NCI-H1436 (cell line): ENCODE data around the gene ZACN.

ENCODE experiments used
- DNase-seq: peaks from one replicate; lab custom pipeline; 2025; lab: John Stamatoyannopoulos, UW

Gene ZACN

DNA sequence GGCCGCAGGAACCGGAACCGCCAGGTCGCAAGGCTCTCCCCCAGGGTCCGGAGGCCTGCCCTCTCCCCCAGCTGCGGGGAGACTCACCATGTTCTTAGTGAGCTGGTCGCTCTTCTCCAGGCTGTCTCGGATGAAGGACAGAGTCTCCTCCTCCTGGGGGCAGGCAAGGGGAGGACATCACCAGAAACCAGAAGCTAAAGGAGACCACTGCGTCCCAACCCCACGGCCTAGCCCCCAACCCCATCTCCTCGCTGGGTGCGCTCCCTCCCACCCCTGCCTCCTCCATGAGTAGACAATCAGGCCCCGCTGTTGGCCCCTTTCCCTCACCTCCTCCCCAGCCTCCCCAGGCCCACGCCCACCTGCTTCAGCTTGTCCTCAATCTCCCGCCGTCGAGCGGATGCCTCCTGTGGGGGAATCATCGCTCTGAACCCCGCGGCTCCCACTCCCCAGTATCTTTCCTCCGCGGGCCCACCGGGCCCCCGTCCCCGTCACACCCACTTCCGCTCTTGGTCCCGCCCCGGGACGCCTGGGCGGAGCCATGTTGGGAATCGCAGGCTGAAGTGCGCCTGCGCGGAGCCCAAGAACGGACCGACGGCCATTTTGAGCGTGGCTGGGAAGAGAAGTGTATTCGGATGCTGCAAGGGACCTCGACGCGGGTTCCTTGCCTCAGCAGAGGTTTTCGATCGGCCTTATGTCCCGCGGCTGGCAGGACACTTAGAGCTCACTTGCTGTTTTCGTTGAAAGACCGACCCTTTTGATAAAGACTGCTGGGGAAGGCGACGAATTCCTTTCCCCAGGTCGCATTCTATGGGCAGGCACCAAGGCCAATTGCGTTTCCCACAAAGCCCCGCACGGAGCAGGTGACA is 24.5 kb downstream of the ZACN start, which contains the start of gene EXOC7:
TSS of gene EXOC7 (minus strand) at position 514 of the 866 bp plus-strand sequence. CDS start at position 419, 95 bp downstream.
- DNase-seq: peak; percentile 96

DNA sequence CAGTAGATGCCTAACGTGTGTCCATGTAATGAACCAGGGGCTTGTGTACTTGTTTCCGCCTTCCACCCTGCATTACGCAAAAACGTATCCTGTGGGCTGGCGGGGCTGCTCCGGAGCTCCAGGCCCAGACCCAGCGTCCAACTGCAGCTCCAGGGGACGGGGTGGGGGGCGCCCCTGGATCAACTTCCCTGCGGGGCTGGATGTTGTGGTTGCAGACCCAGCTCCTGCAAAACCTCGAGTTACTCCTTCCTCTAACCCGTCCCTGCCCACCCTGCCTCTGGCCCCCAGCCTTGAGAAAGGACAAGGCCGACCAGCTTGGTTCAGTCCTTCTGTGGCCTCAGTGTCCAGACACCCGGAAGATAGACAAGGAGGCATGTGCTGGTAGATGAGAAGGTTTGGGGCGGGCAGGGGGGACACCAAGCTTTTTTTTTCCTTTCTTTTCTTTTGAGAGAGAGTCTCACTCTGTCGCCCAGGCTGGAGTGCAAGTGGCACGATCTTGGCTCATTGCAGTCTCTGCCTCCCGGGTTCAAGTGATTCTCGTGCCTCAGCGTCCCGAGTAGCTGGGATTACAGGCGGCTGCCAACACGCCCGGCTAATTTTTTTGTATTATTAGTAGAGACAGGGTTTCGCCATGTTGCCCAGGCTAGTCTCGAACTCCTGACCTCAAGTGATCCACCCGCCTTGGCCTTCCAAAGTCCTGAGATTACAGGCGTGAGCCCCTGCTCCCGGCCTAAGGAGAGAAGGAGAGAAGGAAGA is 25.3 kb downstream of the ZACN start:
- no peak for DNase-seq

DNA sequence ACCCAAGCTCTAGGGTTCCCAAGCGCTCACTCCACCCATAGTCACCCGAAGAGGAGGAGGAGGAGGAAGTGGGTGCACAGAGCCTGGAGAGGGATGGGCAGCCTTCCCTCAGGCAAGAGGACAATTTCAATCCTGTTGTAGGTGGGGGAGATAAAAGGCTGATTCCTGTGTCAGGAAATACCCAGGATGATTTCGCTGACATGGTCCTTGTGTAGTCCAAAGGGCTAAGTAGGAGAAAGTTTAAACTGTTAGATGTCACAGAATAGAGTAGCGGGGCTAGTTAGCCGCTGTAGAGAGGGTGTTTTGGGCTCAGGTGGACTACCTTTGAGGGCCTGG is 25.9 kb downstream of the ZACN start:
- no peak for DNase-seq

DNA sequence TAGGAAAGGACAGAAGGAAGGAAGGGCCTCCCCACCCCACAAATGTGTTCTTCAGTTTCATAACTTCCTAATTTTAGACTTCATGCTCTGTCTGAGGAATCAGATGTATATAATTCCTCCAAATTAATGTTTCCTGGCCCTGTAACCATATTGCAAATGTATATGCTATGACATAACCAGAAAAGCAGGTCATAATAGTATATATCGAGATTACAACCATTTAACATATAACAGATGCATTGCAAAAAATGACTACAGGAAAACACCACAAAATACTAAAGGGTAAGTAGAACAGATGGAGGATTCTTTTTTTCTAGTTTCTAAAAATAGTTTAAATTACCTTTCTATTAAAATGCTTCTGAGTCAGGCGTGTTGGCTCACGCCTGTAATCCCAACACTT is 27.7 kb downstream of the ZACN start:
- DNase-seq: no peak

DNA sequence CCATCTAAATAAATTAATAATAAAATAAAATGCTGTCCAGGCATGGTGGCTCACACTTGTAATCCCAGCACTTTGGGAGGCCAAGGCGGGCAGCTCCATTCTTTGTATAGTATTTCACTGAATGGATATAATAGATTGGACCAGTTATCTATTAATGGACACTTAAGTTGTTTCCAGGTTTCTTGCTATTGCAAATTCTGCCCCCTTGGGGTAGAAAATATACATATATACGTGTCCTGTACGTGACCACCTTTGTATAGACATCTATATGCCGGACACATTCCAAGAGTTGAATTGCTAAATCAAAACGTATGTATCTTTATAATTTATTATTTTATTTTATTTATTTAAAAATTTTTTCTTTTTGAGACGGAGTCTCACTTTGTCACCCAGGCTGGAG is 28.5 kb downstream of the ZACN start:
- no peak for DNase-seq

DNA sequence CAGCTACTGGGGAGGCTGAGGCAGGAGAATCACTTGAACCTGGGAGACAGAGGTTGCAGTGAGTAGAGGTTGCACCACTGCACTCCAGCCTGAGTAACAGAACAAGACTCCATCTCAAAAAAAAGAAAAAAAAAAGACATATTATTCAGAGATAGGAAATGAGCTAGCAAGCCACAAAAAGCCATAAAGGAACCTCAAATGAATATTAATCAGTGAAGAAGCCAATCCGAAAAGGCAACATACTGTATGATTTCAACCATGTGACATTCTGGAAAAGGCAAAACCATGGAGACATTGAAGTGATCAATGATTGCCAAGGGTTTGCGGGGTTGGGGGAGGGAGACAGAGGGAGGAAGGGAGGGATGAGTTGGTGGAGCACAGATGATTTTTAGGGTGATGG is 33.0 kb downstream of the ZACN start:
- no peak for DNase-seq

DNA sequence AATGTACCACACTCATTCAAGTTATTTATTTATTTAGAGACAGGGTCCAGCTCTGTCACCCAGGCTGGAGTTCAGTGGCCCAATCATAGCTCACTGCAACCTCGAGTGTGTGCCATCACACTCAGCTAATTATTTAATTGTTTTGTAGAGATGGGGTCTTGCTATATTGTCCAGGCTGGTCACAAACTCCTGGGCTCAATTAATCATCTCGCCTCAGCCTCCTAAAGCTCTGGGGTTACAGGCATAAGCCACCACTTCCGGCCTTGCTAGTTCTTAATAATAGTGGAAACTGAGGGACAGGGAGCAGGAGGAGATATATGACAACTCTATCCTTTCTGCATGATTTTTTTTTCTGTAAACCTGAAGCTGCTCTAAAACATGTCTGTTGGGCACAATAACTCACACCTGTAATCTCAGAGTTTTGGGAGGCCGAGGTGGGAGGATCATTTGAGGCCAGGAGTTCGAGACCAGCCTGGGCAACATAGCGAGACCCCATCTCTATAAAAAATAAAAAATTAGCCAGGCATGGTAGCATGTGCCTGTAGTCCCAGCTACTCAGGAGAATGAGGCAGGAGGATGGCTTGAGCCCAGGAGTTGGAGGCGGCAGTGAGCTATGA is 36.3 kb downstream of the ZACN start:
- DNase-seq: no peak

DNA sequence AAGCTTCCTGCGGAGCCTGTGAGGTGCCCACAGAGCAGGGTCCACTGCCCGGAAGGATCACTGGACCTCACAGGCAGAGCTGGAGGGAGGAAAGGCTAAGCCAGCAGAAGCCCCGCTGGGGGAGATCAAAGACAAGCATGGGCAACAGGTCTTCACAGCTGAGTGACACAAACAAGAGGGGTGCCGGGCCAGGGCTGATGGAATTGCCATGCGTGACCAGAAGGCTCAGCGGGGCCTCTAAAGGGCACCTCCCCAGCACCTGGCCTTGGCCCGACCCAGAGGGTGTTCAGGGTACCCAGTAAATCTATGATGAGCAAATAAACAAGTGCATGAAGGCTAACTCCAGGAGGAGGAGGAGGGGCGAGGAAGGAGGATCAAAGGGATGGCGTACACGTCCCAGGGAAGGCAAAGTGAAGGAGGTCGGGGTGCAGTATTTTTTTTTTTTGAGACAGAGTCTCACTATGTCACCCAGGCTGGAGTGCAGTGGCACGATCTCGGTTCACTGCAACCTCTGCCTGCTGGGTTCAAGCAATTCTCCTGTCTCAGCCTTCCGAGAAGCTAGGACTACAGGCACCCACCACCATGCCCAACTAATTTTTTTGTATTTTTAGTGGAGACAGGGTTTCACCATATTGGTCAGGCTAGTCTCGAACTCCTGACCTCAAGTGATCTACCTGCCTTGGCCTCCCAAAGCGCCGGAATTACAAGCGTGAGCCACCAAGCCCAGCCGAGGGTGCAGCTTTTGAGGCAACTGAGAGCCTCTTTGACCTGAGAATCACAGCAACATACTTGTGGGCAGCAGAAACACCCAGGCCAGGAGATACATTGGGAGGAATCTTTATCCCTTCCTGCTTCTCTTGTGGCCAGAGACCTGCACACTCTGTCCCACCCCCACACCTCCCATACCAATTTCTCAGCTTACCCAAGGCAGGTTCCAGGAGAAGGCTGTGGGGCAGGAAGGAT is 40.7 kb downstream of the ZACN start:
- DNase-seq: no peak

DNA sequence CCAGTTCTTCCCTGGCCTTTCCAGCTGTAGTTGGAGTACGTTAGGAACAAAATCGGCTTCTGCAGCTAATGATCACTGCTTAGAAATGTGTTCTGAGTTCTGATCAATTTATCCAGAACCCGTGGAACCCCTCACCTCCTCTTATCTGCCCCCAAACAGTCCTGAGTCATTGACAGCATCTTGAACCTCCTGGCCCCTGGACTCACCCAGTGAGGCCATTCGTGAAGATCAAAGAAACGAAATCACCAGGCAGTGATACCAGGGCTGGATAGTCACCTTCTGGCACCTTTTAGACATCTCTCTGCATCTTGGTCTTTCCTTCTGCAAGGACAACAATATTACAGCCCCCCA is 41.7 kb downstream of the ZACN start:
- no peak for DNase-seq

DNA sequence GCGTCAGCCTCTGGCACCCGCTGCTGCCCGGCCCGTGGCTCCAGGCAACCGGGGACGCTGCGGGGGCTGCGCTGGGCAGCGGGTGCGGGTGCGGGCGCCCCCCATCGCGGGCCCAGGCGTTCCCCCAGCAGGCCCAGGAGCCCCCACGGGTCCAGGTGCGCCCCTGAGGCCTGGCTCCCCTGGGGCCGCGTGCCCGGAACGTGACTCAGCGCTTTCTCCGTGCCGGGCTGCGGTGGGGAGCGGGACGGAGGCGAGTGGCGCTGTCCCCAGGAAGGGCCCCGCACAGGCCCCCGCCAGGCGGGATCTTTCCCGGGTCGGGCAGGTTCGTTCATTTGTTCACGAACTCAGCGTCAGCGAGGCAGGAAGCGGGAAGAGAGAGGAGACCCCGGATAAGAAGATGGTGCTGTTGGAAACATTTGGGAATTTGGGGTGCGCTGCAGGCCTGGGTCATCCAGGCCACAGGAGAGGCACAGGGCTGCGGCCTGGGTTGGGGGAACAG is 43.0 kb downstream of the ZACN start:
- no peak for DNase-seq

DNA sequence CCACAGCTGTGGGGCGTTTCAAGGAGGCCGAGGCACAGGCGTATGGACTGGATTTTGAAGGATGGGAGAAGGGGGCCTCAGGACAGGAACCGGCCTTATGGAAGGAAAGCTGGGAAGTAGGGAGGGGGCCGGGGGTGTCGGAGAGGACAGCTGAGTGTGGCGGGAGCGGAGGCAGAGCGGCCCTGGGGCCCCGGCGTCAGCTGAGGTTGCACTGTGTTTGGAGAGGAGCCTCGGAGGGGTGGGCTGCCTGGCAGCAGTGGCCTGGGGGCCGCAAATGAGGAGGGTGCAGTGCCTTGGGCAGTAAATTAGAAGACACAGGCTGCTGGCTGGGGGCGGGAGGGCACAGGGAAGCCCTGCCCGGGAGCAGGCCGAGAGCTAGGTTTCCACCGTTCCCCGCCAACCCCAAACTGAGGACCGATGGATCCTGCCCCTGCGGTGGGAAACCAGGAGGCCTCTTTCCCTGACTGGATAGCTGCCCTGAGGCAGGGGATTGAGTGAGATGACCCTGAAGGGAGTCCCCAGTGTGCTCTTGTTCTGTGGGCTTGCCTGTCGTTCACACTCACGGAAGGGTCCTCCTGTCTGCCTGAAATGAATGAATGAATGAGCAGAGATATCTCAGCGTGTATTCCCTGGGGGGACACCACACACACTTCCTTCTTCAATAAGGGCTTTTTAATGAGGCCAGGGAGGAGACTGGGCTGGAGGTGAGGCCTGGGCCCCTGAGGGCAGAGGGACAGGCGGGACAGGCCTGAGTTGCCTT is 43.6 kb downstream of the ZACN start:
- DNase-seq: no peak

DNA sequence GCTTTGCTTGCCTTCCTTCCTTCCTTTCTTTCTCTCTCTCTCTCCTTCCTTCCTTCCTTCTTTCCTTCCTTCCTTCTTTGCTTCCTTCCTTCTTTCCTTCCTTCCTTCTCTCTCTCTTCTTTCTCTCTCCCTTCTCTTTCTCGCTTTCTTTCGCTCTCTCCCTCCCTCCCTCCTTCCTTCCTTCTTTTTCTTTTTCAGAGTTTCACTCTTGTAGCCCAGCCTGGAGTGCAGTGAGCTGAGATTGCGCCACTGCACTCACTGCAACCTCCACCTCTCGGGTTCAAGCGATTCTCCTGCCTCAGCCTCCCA is 44.2 kb downstream of the ZACN start:
- no peak for DNase-seq

DNA sequence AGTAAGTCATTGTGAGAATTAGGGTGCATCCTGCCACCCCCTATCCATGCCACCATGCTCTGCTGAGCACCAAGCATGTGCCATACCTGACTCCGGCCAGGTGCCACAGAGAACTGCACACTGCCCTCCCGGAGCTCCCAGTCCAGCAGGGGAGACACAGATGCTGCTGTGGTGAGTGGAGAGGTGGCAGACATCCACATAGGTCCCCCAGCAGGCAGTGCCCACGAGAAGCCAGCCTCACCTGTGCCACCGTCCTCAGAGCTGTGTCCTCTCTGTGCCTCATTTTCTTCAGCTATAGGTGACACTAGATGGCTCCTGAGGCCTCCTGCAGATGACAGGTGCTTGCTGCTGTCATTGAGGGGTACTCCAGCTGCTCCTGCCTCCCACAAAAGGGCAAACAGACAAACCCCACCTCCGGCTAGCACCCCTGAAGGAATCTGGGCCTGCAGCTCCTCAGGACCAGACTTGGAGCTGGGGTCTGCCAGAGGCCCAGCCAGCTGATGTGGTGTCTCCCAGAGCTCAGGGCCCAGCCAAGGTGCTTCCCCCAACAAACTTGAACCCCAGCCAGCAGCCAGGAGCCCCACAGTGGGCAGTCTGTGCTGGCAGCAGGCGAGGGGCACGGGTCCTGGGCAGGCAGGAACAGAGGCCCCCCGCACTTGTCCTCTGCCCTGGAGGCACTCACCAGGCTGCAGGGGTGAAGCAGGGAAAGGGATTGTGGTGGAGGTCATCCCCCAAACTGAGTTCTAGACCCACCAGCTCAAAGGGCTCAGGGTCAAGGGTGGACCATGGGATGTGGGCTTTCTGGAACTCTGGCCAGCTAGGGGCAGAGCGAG is 45.0 kb downstream of the ZACN start:
- DNase-seq: no peak

DNA sequence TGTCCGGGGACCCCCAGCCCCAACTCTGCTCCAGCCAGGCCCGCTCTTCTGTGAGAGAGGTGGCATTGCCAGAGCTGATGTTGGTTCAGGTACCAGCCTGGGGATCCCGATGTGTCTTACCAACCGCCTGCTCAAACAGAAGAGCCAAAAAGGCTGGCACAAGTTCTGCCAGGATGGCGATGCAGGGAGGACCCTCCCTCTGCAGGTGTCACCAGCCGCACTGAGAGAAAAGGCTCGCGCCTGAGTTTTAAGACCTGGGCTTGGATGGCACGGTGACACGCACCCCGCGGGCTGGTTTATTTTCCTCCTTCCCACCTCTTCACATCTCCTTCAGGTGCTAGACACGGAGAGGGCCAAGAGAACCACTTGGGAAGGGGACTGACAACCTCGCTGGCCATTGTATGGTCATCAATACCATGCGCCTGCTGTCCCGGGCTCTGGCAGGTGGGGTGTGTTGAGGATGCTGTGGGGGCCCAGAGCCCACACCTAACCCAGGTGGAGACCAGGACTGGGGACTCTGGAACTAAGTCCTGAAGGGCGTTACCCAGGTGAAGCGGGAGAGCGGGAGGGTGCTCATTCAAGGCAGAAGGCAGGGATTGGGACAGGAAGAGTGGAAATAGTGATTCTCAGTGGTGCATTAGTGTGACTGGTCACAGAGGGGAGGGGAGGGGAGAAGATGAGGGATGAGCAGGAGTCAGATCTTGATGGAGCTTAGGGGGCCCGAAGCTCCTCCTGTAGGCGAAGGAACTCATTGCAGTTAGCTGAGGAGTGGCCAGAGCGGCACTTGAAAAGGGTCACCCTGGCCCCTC is 45.8 kb downstream of the ZACN start:
- DNase-seq: no peak

DNA sequence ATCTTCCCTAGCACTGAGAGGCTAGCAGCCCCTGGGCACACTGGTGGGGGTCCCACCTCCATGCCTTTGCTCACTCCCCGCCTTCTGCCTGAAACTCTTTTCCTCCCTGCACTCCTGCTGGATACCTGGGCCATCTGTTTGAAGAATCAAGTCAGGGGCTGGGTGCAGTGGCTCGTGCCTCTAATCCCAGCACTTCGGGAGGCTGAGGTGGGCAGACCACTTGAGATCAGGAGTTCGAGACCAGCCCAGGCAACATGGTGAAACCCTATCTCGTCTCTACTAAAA is 46.4 kb downstream of the ZACN start:
- no peak for DNase-seq

DNA sequence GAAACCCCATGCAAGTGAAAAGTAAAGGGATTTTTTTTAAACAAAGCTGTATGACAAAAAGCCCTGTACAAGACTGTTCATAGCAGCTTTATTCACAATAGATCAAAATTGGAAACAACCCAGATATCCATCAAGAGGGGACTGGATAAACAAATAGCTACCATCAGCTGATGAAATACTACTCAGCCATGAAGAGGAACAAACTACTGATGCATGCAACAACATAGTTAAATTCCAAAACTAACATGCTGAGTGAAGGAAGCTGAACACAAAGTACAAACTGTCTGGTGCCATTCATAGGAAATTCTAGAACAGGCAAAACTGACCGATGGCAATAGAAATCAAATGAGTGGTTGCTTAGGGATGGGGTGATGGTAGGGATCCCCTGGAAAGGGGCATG is 46.9 kb downstream of the ZACN start:
- DNase-seq: no peak

DNA sequence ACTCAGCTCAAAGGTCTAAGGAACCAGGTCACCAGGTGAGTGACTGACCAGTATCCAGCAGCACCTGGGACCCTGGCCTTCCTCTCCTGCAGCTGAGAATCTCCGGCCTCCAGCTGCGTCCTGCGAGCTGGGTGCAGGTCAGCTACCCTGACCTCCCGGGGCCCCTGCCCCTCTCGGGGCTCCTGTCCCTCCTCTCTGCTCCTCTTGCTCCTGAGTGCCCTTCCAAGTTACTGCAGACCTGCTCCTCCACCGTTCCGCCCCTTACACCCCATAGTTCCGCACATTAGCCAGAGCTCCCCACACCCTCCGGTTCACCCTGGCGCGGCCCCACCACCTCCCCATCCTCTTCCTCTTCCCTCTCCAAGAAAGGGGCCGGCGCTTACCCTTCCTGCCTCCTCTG is 51.5 kb downstream of the ZACN start:
- no peak for DNase-seq

DNA sequence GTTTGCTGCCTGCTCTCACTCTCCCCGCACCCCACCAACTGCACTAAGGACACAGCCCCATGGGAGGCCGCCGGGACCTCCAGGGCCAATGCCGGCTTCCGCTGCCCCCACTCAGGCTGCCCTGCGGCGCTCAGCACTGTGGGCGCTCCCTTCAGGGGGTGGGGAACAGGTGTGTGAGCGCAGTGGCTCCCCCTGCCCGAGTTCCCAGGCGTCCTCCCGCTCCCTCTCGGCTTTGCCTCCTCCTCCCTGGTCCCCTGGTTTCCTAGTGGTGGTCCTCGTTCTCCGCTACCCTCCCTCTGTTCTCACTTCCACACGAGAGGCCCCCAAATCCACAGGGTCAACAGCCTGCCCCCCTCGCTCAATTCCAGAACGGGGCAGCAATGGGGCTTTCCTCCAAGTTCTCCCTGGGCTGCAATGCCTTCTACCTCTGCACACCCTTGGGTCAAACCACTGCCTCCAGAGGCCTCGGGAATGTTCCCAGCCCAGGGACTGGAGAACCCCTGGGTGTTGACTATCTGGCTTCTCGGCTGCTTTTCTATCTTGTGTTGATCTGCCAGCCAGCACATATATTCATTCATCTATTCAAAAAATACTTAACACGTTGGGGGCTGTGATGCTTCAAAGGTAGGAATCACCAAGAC is 52.2 kb downstream of the ZACN start:
- no peak for DNase-seq
